HG03378 (cell line): ENCODE results near the gene ITGB1BP1.

Source experiments
- ATAC-seq: cut with Tn5 transposase; IDR thresholded peaks from one replicate; pipeline ENCODE4 v1.9.1; 2021; ENCODE audit warnings: mild to moderate bottlenecking, moderate library complexity; ENCODE audit not compliant: unreplicated experiment

ITGB1BP1 gene, protein sequence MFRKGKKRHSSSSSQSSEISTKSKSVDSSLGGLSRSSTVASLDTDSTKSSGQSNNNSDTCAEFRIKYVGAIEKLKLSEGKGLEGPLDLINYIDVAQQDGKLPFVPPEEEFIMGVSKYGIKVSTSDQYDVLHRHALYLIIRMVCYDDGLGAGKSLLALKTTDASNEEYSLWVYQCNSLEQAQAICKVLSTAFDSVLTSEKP

GRCh38 chr2:9423100-9423921 is at the start of gene ITGB1BP1, which contains the start of gene CPSF3:
TSS of gene ITGB1BP1 (minus strand) at chr2:9423528. CDS start at chr2:9418697, 4,831 bp downstream.
TSS of gene CPSF3 (plus strand) at chr2:9423654. CDS start at chr2:9423774, 120 bp downstream.
- peak; percentile 77 for ATAC-seq

DNA sequence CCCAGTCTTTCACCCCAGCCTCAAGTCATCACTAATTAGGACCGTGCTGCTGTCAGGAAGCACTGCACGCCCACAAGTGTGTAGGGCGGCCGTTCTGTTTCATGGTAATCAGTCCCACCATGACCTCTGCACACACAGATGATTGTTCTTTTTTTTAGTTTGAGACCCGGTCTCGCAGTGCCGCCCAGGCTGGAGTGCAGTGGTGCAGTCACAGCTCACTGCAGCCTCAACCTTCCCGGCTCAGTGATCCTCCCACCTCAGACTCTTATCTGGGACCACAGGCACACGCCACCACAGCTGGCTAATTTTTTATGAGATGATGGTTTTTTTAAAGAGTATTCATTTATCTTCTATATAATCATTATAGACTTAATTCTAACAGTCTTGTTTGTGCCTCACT is 49.2 kb upstream of the ITGB1BP1 start:
- no peak for ATAC-seq

- ATAC-seq: no peak
These were observed 47.9 kb upstream of the ITGB1BP1 start for GRCh38 chr2:9471206-9471605.

DNA sequence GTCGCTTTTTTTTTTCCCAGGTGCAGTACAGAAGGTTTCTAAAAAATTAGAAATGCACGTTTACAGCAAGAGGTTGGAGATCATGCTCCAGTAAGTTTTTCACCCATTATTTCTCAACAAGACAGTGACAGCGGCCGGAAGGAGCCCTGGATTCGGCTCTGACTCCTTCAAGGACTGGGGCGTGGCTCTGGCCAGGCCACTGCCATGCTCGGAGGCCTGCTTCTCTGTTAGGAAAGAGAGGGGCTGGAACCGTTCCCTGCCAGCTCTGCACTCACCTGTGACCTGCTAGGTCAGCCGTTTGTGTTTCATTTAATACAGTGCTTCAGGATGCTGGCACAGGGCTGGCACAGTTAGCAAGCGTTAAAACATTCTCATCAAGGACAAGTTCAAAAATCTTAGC is 44.4 kb upstream of the ITGB1BP1 start:
- no peak for ATAC-seq

- no peak for ATAC-seq
These were observed 42.9 kb upstream of the ITGB1BP1 start for GRCh38 chr2:9466147-9466683.

DNA sequence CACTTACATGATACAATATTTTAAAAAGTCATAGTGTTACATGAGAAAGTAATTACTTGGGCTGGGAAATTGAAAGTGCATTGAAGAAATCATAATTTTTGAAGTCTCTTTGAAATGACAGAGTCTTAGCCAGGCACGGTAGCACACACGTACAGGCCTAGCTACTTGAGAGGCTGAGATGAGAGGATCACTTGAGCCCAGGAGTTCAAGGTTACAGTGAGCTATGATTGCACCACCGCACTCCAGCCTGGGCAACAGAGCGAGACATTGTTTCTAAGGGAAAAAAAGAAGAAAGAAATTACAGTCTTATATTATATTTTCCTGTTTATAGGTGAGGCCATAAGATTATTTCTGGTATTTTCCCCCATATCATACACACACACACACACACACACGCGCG is 41.8 kb upstream of the ITGB1BP1 start:
- no peak for ATAC-seq

DNA sequence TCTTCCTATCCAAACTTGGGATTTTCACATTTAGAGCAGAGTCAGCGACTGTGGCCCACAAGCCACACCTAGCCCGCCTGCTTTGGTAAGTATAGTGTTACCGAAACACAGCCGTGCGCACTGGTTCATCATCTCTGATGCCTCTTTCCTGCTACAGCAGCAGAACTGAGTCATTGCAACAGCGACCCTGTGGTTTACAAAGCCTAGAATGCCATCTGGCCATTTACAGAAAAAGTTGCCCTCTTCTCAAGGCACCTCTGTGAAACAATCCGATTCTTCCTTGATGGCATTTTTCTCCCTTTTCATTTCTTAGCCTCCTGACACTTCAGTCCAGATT is 40.3 kb upstream of the ITGB1BP1 start:
- ATAC-seq: no peak

- ATAC-seq: no peak
These were observed 39.8 kb upstream of the ITGB1BP1 start for GRCh38 chr2:9462886-9463697.

GRCh38 chr2:9462313-9462712 is 39.0 kb upstream of the ITGB1BP1 start:
- ATAC-seq: no peak

GRCh38 chr2:9461079-9461478 is 37.8 kb upstream of the ITGB1BP1 start:
- no peak for ATAC-seq

GRCh38 chr2:9460441-9461017 is 37.2 kb upstream of the ITGB1BP1 start:
- no peak for ATAC-seq

DNA sequence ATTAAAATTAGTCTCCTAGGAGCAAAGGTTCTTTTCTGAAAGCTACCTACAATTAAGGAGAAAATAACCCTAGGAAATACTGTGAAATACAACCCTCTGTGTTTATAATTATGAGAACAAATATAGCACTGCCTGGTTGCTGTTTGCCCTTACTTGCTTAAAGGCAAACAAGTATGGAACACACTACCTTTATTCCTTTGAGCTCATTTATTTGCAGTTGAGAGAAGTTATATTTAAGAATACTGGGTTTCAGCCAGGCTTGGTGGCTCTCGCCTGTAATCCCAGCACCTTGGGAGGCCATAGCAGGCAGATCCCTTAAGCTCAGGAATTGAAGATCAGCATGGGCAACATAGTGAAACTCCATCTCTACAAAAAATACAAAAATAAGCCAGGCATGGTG is 27.9 kb upstream of the ITGB1BP1 start:
- no peak for ATAC-seq

DNA sequence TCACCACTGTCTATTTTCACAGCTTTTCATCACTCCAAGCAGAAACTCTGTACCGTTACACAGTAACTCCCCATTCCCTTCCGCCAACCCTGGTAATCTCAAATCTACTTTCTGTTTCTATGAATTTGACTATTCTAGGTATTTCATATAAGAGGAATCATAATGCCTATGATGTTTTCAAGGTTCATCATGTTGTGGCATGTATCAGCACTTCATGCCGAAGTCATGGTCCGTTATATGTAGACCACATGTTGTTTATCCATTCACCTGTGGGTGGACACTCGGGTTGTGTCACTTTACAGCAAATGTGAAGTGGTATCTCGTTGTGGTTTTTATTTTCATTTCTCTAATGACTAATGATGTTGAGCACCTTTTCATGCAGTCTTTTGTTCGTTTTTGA is 21.8 kb upstream of the ITGB1BP1 start:
- no peak for ATAC-seq

GRCh38 chr2:9443526-9443925 is 20.2 kb upstream of the ITGB1BP1 start:
- ATAC-seq: no peak

- ATAC-seq: no peak
These were observed 18.2 kb upstream of the ITGB1BP1 start for GRCh38 chr2:9441556-9441955.

- ATAC-seq: no peak
These were observed 16.9 kb upstream of the ITGB1BP1 start for GRCh38 chr2:9440058-9440727.

- ATAC-seq: no peak
These were observed 16.2 kb upstream of the ITGB1BP1 start for GRCh38 chr2:9439536-9439935.

DNA sequence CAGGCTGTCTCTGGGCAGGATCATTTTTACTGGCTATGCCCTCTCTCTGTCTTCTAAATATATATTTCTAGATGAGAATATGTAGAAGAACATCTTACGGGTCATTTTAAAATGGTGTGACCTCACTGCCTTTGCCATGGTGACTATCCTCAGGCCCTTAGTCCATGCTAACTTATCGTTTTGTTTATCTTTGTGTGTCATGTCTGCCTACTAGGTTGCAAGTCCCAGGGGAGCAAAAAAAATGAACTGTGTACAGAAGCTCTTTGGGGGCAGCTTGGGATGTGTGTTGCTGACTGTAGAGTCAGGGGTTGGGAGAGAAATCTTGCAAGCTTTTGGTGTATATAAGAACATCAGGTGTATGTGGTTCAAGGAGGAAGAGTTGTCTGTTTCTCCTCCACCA is 11.2 kb upstream of the ITGB1BP1 start:
- ATAC-seq: no peak

GRCh38 chr2:9430316-9431293 is 7.3 kb upstream of the ITGB1BP1 start:
- no peak for ATAC-seq
